Right ventricle myocardium inferior (tissue), 1 donor: Measurements from ENCODE around the gene FAM120A. TPM values are rescaled to one million over a fixed set of nuclear protein-coding genes. Genes with fewer than 3 reads are reported as not detected.
"Not testable (repeated sequence)": the region's sequence is repeated elsewhere in the genome, so short reads cannot be mapped to it uniquely, and the experiment has no call there.

Source experiments
- ATAC-seq: fragments of 200-7000 bp; cut with Tn5 transposase; one replicate; pipeline ENCODE4 v1.9.1; 2020; ENCODE audit warnings: mild to moderate bottlenecking, moderate library complexity
- DNase-seq: peaks from one replicate; pipeline ENCODE4 v3.0.0; 2021; ENCODE audit errors: missing footprints
- intact Hi-C: fragments of 100-400 bp; cut with DNase I; formaldehyde crosslinking; loops from one replicate; pipeline ENCODE4 v1.11.0; 2022
- total RNA-seq: library from RNA; stranded (reverse); fragmentation: NEBNext Ultra II Directional; extraction: Animal tissue kit (Norgen Biotek cat#: 25700); gene quantifications from one replicate; pipeline ENCODE4 v1.2.1, GENCODE V29; 2021
- donor health status: DM: no; HTN: yes; CAD: no; lungs with severe emphysema.

FAM120A gene
- total RNA-seq, 1 donor from 2014 or later, result 94.1 TPM

GRCh38 chr9:93437996-93438395 lies 13.5 kb upstream of the FAM120A start:
- DNase-seq, result no peak

GRCh38 chr9:93439301-93439700 lies 12.2 kb upstream of the FAM120A start:
- intact Hi-C loops, DNase-seq, ATAC-seq: not testable (repeated sequence)

More at GRCh38 chr9:93437996-93438395, 13.5 kb upstream of the FAM120A start:
- no peak for ATAC-seq
- intact Hi-C loops, result no loop called here

GRCh38 chr9:93440896-93441580 lies 10.4 kb upstream of the FAM120A start:
- intact Hi-C loops, result no loop called here
- ATAC-seq, result no peak
- DNase-seq, result no peak

GRCh38 chr9:93446073-93446472 lies 5.4 kb upstream of the FAM120A start:
- intact Hi-C loops, result no loop called here

GRCh38 chr9:93447655-93448054 lies 3.8 kb upstream of the FAM120A start:
- intact Hi-C loops, result no loop called here
- DNase-seq, result no peak
- no peak for ATAC-seq

More at GRCh38 chr9:93446073-93446472, 5.4 kb upstream of the FAM120A start:
- ATAC-seq (no peak), DNase-seq (no peak)

GRCh38 chr9:93451849-93452709 lies 594 bp downstream of the FAM120A start:
- peak; percentile 16 for ATAC-seq
- DNase-seq, result peak; percentile 80
- intact Hi-C loops, result loop anchor here (2.0 to 5.0 kb wide), 3 partner anchors 75 to 355 kb away; partner anchors contain the start of gene CARD19

GRCh38 chr9:93452710-93453046 lies 1.2 kb downstream of the FAM120A start:
- DNase-seq (no peak), ATAC-seq (peak; percentile 26)
- intact Hi-C loops, result loop anchor here (1.0 to 5.0 kb wide), 4 partner anchors 75 to 356 kb away; partner anchors contain the start of gene CARD19

GRCh38 chr9:93453047-93453914 lies 1.8 kb downstream of the FAM120A start, which contains the start of gene FAM120AOS:
Gene FAM120AOS, minus strand, starts transcription at chr9:93453581. Its CDS starts 872 bp downstream, at chr9:93452709.
- DNase-seq (peak; percentile 96), ATAC-seq (peak; percentile 89)
- intact Hi-C loops, result loop anchor here (1.0 to 5.0 kb wide), 4 partner anchors 74 to 356 kb away; partner anchors contain the start of gene CARD19

GRCh38 chr9:93456022-93456421 lies 4.5 kb downstream of the FAM120A start:
- no peak for DNase-seq
- ATAC-seq, result no peak
- intact Hi-C loops, result no loop called here

- no peak for DNase-seq
- no peak for ATAC-seq
- intact Hi-C loops, result no loop called here
Measured at GRCh38 chr9:93456504-93456903, 5.0 kb downstream of the FAM120A start.

- no peak for ATAC-seq
- intact Hi-C loops, result no loop called here
Measured at GRCh38 chr9:93457006-93457405, 5.5 kb downstream of the FAM120A start.

GRCh38 chr9:93458712-93459111 lies 7.2 kb downstream of the FAM120A start:
- intact Hi-C loops, result no loop called here
- no peak for DNase-seq
- peak; percentile 40 for ATAC-seq

More at GRCh38 chr9:93457006-93457405, 5.5 kb downstream of the FAM120A start:
- DNase-seq, result no peak

GRCh38 chr9:93459432-93459847 lies 8.0 kb downstream of the FAM120A start:
- DNase-seq (no peak), ATAC-seq (peak; percentile 67)
- intact Hi-C loops, result no loop called here

- intact Hi-C loops, result no loop called here
- ATAC-seq, result no peak
Measured at GRCh38 chr9:93460689-93461413, 9.4 kb downstream of the FAM120A start.

GRCh38 chr9:93461414-93461743 lies 9.9 kb downstream of the FAM120A start:
- ATAC-seq, result no peak
- intact Hi-C loops, result no loop called here
- no peak for DNase-seq

More at GRCh38 chr9:93460689-93461413, 9.4 kb downstream of the FAM120A start:
- DNase-seq, result no peak

GRCh38 chr9:93461821-93462220 lies 10.3 kb downstream of the FAM120A start:
- intact Hi-C loops, result no loop called here
- no peak for DNase-seq

GRCh38 chr9:93463638-93464248 lies 12.3 kb downstream of the FAM120A start:
- DNase-seq, result no peak
- ATAC-seq, result no peak
- intact Hi-C loops, result no loop called here

More at GRCh38 chr9:93461821-93462220, 10.3 kb downstream of the FAM120A start:
- ATAC-seq, result no peak

- DNase-seq, result no peak
- intact Hi-C loops, result no loop called here
- ATAC-seq, result no peak
Measured at GRCh38 chr9:93464395-93464794, 12.9 kb downstream of the FAM120A start.
